Measurements from ENCODE around the gene JAK2. TPM values are rescaled to one million over a fixed set of nuclear protein-coding genes. Genes with fewer than 3 reads are reported as not detected.

The JAK2 gene
- polyA plus RNA-seq, 1 donor (not counting 4 experiments of a cell fraction or from before 2014, with no cell fraction given) = 5.4 TPM

GRCh38 chr9:4982721-4983482 is 2.2 kb upstream of the JAK2 start:
- Histone ChIP-seq H3K27me3 (ENCODE audit: control insufficient read depth, extremely low read depth, insufficient read depth, low read length) (no peaks in the 10 kb centered on the region), H3K79me2 (ENCODE audit: control insufficient read depth, insufficient read depth, low read length) (peaks cover 3% of the 10 kb centered on the region), H2AFZ (ENCODE audit: control insufficient read depth, low read length) (no peak overlapping the region), H3K4me2 (ENCODE audit: control insufficient read depth, extremely low read depth, insufficient read depth, low read depth, low read length) (no peak overlapping the region), H3K4me1 (ENCODE audit: control insufficient read depth, extremely low read depth, insufficient read depth, low read length) (peaks cover 26% of the 10 kb centered on the region), H3K9ac (ENCODE audit: control insufficient read depth, extremely low read depth, insufficient read depth, low read length) (no peak overlapping the region), H3K9me3 (ENCODE audit: control insufficient read depth, low read depth, low read length) (no peaks in the 10 kb centered on the region), H4K20me1 (ENCODE audit: control insufficient read depth, extremely low read depth, insufficient read depth, low read length) (no peaks in the 10 kb centered on the region), H3K4me3 (ENCODE audit: control insufficient read depth in 2 of 3, extremely low read depth in 1 of 3, insufficient read depth in 2 of 3, low read depth in 1 of 3, low read length in 3 of 3) (no peak overlapping the region), H3K36me3 (ENCODE audit: control insufficient read depth in 2 of 2, extremely low read depth in 1 of 2, insufficient read depth in 2 of 2, low read length in 2 of 2) (no peaks in the 10 kb centered on the region), H3K9me1 (ENCODE audit: control insufficient read depth, extremely low read depth, insufficient read depth, low read length) (no peaks in the 10 kb centered on the region), H3K27ac (ENCODE audit: control insufficient read depth, insufficient read depth, low read length) (no peak overlapping the region)
- no peak for FAIRE-seq
- TF ChIP-seq EZH2 (IDR thresholded peaks at IDR 0.05; ENCODE audit: low read length) = no peak
- TF ChIP-seq CTCF (optimal IDR thresholded peaks at IDR 0.05 in 1 of 3, IDR thresholded peaks at IDR 0.05 in 1 of 3, conservative IDR thresholded peaks at IDR 0.05 in 1 of 3; ENCODE audit: extremely low read depth in 1 of 3, insufficient read depth in 2 of 3, low read length in 3 of 3) = no peak
- dilution Hi-C loops (cut with MboI; ENCODE audit: extremely low pct_ligation_motif_present, low sequenced_read_pairs) = no loop called here
- DNase-seq (ENCODE audit: low read depth, low spot score) = no peak

- Histone ChIP-seq H3K9me1 (ENCODE audit: control insufficient read depth, extremely low read depth, insufficient read depth, low read length) (no peaks in the 10 kb centered on the region), H3K79me2 (ENCODE audit: control insufficient read depth, insufficient read depth, low read length) (peaks cover 3% of the 10 kb centered on the region), H3K4me1 (ENCODE audit: control insufficient read depth, extremely low read depth, insufficient read depth, low read length) (peaks cover 26% of the 10 kb centered on the region), H3K36me3 (ENCODE audit: control insufficient read depth in 2 of 2, extremely low read depth in 1 of 2, insufficient read depth in 2 of 2, low read length in 2 of 2) (no peaks in the 10 kb centered on the region), H4K20me1 (ENCODE audit: control insufficient read depth, extremely low read depth, insufficient read depth, low read length) (no peaks in the 10 kb centered on the region), H3K9me3 (ENCODE audit: control insufficient read depth, low read depth, low read length) (no peaks in the 10 kb centered on the region), H3K27me3 (ENCODE audit: control insufficient read depth, extremely low read depth, insufficient read depth, low read length) (no peaks in the 10 kb centered on the region), H3K4me3 (ENCODE audit: control insufficient read depth in 2 of 3, extremely low read depth in 1 of 3, insufficient read depth in 2 of 3, low read depth in 1 of 3, low read length in 3 of 3) (peak overlapping the region in 2 of 3 experiments; percentile 86), H3K27ac (ENCODE audit: control insufficient read depth, insufficient read depth, low read length) (peak overlapping the region; percentile 87), H3K4me2 (ENCODE audit: control insufficient read depth, extremely low read depth, insufficient read depth, low read depth, low read length) (peak overlapping the region; percentile 87), H3K9ac (ENCODE audit: control insufficient read depth, extremely low read depth, insufficient read depth, low read length) (peak overlapping the region; percentile 89), H2AFZ (ENCODE audit: control insufficient read depth, low read length) (peak overlapping the region; percentile 96)
- no peak for TF ChIP-seq CTCF (optimal IDR thresholded peaks at IDR 0.05 in 1 of 3, IDR thresholded peaks at IDR 0.05 in 1 of 3, conservative IDR thresholded peaks at IDR 0.05 in 1 of 3; ENCODE audit: extremely low read depth in 1 of 3, insufficient read depth in 2 of 3, low read length in 3 of 3)
- no peak for TF ChIP-seq EZH2 (IDR thresholded peaks at IDR 0.05; ENCODE audit: low read length)
- no peak for FAIRE-seq
- no peak for DNase-seq (ENCODE audit: low read depth, low spot score)
- dilution Hi-C loops (cut with MboI; ENCODE audit: extremely low pct_ligation_motif_present, low sequenced_read_pairs) = no loop called here
Measured at GRCh38 chr9:4983601-4984165, 1.4 kb upstream of the JAK2 start.

Measured in keratinocyte (primary cell).